ENCODE results near the gene TPMT.

DNA sequence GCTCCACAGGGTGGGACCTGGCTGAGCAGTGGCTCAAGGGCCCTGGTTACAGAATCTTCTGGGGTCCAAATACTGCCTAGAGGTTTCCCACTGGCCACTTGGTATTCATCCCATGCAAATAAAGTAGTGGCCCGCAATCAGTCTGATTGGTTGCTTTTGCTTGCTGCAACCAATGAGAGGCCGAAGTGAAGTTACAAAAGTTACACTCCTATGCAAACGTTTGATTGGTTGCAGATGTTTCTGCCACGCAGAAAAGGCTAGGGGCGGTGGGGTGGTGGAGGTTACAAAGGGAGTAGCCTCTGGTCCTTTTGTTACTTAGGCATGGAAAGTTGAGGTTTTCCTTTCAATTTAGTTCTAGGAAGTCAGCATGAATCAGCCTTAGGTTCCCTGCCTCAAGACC is 28.8 kb downstream of the TPMT start:
- TF ChIP-seq POLR2A (IDR thresholded peaks at IDR 0.05) (no peak), POLR2AphosphoS5 (IDR thresholded peaks at IDR 0.05; ENCODE audit: insufficient read depth in 1 of 2, low read depth in 1 of 2) (no peak)
- TF ChIP-seq, protein P1, sequence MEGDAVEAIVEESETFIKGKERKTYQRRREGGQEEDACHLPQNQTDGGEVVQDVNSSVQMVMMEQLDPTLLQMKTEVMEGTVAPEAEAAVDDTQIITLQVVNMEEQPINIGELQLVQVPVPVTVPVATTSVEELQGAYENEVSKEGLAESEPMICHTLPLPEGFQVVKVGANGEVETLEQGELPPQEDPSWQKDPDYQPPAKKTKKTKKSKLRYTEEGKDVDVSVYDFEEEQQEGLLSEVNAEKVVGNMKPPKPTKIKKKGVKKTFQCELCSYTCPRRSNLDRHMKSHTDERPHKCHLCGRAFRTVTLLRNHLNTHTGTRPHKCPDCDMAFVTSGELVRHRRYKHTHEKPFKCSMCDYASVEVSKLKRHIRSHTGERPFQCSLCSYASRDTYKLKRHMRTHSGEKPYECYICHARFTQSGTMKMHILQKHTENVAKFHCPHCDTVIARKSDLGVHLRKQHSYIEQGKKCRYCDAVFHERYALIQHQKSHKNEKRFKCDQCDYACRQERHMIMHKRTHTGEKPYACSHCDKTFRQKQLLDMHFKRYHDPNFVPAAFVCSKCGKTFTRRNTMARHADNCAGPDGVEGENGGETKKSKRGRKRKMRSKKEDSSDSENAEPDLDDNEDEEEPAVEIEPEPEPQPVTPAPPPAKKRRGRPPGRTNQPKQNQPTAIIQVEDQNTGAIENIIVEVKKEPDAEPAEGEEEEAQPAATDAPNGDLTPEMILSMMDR (IDR thresholded peaks at IDR 0.05): no peak

All from vagina (tissue), 2 donors.